SIG-M5 treated with dmso at 0.1 percent for 504 hours (cell line): ENCODE measurements around the gene MRPS6.
A peak's percentile ranks its signal among the peaks of the same experiment; 100 is the strongest.

Experiments used
- DNase-seq: peaks from one replicate; lab custom pipeline; 2025; ENCODE audit not compliant: unreplicated experiment; lab: John Stamatoyannopoulos, UW

Gene MRPS6

DNA sequence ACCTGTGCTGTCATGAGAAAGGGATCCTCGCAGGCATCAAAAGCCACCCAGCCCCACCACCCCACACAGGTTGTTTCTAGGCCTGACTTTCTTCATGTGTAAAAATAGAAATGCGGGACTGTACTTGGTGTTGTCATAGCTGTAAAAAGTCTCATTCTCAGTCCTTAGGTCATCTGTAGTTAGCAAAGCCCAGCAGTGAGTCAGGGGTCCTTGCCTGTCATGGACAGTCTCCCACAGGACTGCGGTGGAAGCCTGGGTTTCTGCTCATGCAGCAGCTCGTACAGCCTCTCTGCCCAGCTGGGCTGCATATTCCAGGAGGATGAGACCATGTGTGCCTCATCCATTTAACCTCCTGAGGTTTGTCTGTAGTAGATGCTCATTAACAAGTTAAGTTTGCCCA lies 58.2 kb downstream of the MRPS6 start:
- DNase-seq = no peak

DNA sequence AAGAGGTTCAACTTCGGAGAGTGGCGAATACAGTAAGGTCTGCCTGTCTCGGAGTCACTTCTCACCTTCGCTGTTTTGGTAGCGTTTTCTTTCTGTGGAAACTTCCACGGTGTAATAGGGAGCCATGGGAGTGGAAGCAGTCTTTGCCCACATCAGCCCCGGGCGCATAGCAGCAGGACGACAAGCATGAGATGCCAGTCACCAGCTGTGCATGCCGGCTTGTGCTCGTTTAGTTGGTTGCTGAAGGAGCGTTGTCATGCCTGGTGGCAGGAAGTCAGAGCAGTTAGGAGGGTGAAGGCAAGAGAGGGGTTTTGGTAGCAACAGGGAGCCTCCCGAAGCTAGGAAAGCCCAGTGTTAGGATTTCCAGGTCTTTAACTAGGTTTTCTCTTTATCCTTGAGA lies 58.8 kb downstream of the MRPS6 start:
- no peak for DNase-seq

DNA sequence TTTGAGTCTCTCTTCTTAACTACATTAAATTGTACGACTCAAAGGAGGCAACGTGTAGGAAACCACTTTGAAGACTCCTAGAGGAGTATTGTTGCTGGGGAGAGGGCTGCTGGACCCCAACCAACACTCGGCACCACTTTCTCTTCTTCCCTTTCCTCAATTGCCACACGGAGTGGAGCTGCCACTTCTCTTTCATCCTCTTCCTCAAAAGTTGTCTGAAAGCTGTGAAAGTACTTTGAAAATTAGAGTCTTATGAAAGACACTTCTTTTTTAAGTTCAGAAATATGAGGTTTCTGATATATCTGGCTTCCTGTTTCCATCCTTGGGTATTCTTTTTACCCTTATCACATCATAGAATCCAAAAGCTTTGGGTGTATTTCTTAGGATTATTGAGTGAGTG lies 59.5 kb downstream of the MRPS6 start:
- peak; percentile 79 for DNase-seq

DNA sequence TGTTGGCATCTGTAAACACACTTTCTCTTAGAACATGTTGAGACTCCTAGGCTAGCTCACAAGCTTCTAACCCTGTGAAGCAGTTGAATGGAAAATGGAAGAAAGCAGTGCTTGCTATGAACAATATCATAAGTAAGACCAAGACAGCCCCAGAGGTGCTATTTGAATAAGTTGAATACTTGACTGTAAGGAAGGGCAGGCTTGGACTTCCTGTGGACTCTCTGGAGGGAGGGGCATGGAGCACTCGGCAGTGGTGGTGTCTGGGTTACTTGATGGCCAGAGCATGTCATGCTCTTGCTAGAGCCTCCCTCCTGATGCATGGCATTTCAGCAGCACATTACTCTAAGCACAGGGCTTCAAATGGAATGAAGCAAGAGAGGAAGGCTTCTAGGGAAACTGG lies 60.0 kb downstream of the MRPS6 start:
- no peak for DNase-seq

DNA sequence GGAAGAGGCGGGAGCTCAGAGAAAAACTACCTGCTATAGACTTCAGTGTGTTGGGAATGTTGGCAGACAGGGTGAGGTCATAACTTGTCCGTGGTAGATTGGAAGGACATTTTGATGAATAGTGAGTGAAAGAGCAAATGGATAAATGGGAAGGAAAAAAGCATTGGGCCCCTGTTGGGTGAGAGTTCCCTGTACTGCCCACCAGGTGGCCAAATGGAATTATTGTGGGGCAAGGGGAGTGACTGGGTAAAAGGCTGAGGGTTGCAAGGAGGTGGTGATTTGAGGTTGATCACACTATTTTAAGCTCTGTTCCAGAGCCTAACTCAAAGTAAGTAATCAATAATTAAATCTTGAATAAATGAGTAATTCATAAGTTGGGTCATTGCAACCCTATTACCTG lies 60.4 kb downstream of the MRPS6 start:
- no peak for DNase-seq

DNA sequence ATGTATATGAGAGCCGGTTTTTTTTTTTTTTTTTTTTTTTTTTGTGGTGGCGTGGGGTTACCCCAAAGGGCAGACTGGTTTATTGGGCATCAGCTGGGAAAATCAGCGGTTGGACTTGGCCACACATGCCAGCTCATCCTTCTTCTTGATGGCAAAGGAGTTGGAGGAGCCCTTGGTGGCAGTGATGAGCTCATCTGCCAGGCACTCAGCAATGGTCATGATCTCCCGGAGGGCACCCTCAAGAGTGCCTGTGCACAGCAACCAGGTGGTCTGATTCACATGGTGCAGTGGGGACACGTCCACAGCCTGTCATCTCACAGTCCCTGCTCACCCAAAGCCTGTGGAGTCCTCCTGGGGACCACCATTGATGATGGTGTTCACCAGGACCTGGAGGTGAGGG lies 62.0 kb downstream of the MRPS6 start:
- no peak for DNase-seq

DNA sequence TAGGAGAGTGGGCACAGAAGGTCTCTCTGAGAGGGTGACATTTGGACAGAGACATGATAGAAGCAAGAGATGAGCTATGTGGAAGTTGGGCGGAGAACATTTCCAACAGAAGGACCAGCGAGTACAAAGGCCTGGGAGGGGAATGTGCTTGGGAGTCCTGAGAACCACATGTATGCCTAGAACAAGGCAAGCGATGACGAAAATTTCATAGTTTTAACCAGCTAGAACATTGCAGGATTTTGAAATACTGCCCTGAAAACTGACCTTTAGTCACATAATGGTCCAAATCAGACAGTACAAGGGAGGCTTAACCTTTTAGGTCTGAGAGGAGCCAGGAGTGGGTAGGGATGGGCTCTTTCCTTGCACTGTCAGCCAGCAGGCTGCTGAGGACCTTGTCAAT lies 68.0 kb downstream of the MRPS6 start:
- DNase-seq = no peak

DNA sequence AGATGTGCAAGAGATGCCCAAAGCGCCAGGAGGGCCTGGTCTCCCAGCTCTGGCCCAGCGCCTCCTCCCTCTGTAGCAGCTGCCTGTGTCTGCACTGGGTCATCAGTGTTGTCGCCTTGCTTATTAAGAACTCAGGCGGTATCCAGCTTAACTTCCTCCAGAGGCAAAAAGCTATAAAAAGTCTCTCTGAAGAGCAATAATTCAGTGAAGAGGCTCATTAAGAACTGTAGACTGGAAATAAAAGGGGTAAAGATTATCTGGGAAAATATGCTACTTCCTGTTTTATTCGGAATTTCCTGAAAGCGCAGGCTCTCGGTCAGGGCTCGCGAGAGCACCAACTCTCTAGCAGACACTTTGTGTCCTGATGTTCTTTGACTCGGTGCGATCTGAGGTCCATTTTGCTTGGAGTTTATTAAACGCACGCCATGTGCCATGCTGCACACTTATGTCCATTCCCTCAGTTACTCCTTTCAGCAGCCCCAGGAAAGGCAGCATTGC lies 70.4 kb downstream of the MRPS6 start:
- no peak for DNase-seq

DNA sequence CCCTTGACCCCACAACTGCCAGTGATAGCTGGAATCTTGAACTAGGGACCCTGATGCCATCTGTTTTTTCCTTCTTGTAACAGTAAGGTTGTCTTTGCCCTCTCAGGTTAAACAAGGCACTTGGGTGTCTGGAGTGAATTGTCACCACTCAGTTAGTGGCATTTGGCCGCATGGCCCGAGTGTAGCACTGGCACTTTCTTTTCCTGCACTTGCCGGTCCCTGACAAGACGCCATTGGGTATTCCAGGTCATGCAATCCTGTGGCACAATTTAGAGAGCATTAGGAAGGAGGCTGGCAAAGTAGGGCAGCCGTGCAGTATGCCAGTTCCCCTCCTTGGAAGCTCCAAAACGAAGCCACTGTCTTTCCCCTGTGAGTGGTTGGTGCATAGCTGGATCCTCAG lies 70.8 kb downstream of the MRPS6 start:
- no peak for DNase-seq

DNA sequence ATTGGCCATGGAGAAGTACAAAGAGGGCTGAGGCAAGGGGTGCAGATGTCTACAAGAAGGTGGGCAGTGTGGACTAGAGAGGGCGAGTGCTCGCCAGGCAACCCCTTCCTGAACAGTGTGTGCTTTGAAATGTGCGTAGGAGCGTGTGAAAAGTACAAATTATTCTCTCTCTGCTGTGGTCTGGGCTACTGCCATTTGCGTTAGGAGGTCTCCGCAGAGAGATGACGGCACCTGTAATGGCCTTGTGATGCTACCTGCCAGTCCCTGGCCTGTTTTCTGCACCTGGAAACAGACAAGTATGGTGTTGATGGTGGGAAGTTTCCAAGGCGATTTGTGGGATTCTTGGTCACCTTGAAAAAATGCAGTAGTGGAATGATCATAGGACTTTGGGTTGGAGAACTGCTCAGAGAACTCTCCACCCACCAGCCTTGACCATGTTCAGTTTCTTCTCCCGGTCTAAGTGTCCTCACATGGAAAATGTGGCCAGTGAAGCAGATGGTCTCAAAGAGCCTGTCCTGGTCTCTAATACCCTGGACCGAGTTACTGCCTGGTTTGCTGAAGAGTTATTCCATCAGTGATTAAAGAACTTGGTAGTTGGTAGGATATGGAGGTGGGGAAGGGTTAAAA lies 74.5 kb downstream of the MRPS6 start:
- DNase-seq = no peak

DNA sequence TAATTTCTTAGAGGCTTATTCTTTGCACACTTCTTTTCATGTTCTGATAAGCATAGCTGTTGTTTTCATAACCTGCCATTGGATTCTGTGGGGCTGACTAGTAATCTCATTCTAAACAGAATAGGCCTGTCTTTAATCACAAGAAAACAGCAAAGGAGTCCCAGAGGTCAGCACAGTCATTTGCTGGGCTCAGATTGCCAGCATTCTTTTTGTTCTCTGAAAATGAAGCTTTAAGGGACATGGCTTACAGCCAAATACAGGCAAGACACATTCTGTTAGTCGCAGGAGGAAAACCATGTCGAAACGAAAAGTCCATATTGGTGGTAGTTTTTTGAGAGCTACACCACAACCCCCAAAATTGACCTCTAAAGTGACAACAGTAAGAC lies 75.0 kb downstream of the MRPS6 start:
- no peak for DNase-seq

DNA sequence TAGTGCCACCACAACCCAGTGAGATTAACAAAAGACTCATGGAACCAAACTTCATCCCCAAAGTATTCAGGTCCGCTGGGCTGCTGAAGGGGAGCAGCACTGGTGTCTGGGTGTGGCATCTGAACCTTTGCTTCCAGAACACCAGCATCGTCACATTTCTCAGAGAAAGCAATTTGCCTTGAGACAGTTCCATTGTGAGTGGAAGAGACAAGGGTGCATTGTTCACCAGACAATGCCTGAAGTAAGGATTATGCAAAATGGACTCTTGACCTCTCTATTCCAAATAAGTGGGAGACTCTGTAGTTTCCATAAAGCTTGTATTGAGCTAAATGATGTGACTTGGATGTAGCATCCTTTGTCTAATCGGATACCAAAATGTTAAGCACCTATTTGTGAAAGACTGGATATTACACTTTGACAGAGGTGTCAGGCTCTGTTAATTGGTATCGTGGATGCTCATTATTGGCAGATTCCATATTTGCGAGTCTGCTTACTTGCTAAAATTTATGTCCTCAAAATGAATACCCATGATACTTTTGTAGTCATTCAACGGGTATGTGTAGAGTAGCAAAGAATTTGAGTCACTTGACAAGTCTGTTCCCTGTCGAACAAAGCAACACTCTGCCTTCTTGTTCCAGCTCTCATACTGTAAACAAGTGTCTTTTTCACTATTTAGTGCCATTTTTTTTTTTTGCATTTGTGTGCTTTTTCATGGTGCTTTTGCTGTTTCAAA lies 75.6 kb downstream of the MRPS6 start:
- DNase-seq = no peak

DNA sequence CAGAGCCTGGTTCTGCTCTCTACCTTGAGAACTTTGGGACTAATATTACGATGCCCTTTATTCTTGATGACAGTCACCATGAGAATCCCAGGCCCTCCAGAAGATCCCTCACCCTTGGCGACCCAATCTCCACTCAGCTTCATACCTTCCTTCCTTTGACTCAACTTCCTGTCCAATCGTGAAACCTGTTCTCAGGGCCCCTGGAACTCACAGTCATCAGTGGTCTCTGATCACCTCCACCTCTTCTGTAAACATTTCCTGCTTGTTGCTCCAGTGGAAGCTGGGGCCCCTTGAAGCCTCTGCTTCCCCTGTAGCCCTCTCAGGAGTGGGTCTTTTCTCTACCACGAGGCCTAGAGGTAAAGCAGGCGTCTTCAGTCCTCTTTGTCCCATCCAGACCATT lies 79.1 kb downstream of the MRPS6 start:
- DNase-seq = no peak

DNA sequence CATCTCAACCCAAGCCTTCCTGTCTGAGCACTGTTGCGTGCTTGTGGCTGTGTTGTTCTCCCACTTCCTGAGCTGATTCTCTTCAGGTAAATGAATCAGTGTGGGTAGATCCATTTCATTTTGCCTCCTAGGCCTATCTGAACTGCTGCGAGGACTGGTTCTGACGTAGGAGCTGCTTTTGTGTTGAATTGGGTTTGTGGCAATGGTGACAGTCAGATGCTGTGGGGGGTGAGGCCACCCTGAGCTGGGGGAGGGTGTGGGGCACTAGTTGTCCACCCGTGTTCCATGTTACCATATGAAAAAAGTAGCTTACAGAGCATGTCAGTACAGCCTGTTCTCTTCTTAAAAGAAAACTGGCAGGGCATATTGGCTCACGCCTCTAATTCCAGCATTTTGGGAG lies 81.5 kb downstream of the MRPS6 start:
- no peak for DNase-seq

DNA sequence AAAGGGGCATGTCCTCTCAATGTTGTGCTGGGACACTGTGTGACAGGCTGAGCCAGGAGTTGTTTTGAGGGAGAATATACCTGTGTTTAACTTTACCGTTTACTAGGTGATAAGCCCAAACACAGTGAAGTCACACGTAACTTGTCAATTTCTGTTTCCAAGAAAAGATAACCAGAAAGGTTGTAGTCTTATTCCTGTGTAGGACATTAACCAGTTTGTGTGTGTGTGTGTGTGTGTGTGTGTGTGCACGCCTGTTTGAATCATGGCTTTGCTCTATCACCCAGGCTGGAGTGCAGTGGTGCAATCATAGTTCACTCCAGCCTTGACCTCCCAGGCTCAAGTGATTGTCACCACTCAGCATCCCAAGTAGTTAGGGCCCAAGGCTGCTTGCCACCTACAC lies 83.6 kb downstream of the MRPS6 start:
- DNase-seq = no peak

DNA sequence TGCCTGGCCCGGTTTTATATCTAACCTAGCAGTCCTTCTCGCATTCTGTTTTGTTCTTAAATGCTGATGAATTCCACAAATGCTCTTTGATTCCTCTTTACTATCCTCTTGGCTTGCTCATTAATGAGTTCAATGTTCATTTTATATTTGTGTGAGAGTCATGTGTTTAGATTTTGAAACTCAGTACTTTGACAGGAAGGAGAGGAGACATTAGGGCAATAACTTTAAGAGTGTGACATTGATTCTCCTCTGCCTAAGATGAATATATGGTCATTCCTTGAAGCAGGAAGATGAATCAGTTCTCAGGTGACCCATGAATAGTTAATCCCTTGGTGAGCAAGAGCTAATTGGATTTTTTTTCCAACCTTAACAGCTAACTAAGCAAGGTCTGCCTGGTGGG lies 84.1 kb downstream of the MRPS6 start:
- no peak for DNase-seq

DNA sequence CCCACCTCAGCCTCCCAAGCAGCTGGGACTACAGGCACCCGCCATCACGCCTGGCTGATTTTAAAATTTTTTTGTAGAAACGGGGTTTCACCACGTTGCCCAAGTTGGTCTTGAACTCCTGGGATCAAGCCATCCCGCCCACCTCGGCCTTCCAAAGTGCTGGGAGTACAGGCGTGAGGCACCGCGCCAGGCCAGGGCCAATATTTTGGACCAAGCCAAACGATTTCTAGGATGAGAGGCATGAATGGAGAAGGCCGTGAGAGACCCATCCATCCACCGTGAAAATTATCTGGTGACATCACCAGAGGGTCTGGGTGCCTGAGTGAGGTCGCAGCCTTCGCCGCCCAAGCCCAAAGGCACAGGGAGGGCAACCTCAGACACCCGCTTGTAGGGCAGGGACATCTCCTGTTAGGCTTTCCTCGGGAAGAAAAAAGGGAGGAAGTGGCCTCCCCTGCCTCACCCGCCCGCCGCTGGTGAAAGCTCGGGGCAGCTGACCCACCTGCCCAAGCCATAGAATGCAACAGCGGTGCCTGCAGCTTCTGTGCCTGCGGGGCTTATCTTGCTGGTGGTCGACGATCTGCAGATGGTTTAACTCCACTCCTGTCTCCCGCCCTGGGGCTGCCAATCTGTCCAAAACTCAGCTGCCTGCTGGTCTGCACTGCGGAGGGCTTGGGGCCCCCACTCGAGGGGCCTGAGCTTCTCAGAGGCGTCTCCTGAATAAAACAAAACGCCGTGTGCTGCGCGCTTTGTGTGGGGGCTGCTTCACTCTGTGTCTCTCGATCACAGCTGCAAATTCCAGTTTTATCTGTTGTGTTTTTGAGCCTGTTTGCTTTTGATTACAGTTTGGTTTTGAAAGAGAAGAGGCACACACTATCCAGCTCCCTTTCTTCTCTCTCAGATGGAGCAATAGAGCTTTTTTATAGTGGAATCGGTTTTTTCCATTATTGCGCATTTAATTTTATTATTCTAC lies 85.8 kb downstream of the MRPS6 start:
- no peak for DNase-seq

DNA sequence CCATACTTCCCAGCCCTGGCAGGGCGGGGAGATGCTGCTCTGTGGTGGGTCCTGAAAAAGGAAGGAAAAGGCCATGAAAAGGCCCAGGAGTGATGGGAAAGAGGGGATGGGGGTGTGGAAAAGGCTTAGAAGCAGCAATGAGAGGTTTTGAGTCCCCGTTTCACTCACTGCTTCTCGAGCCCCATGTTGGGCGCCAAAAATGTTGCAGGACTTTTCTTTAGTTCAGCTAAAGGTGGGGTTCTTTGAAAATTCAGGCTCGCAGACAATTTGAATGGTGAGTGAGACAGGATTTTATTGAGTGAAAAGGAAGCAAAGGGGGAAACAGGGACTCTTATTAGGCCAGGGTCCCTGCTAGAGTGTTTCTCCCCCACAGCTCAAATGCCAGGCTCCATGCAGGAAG lies 93.1 kb downstream of the MRPS6 start:
- no peak for DNase-seq

DNA sequence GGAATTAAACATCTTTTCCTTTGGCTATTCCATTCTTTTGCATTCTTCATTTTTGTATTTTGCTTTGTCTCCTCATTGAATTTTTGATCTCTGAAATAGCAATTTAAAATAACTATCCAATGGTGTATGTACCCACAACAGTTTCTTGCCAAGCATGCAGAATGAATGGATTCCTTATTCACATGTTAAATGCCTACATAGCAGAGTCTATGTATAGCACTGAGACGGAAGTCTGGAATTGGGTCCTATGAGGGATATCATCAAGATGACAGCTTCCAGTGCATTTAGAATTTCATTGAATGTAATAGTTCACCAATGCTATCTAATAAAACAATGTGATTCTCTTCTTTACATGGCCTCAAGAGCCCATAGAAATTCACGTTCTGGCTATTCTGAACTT lies 97.5 kb downstream of the MRPS6 start:
- no peak for DNase-seq

DNA sequence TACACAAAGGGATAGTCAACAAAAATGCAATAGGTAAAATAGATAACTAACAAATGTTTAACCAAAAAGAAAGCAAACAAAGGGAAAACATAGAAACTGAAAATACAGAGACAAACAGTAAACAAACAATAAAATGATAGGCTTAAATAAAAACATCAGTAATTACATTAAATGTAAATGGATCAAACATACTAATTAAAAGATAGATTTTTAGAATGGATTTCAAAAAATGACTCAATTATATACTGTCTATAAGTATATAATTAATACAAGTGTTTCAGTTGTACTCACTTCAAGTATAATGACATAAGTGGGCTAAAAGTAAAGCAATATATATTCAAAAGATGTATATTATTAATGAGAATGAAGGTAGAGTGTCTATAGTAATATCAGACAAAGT lies 101.1 kb downstream of the MRPS6 start:
- DNase-seq = no peak

DNA sequence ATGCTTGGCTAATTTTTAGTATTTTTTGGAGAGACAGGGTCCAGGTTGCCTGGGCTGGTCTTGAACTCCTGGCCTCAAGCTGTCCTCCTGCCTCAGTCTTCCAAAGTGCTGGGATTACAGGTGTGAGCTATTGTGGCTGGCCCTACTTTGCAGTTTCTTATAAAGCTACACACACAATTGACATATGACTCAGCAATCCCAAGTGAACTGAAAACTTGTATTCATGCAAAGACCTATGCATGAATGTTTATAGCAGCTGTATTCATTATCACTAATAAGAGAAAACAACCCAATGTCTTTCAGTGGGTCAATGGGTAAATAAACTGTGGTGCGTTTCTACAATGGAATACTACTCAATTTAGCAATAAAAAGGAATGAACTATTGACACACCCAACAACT lies 103.1 kb downstream of the MRPS6 start:
- no peak for DNase-seq
